ENCODE data around the gene PALM.

Gene PALM

GRCh38 chr19:788686-788982 is 79.9 kb downstream of the PALM start:
- no peak for DNase-seq

GRCh38 chr19:788983-789700 is 80.4 kb downstream of the PALM start:
- no peak for DNase-seq

- no peak for DNase-seq
Measured at GRCh38 chr19:789701-790060, 80.9 kb downstream of the PALM start.

GRCh38 chr19:791007-791566 is 82.4 kb downstream of the PALM start:
- no peak for DNase-seq

GRCh38 chr19:791567-792305 is 83.0 kb downstream of the PALM start:
- no peak for DNase-seq

GRCh38 chr19:792306-792885 is 83.7 kb downstream of the PALM start:
- DNase-seq: no peak

GRCh38 chr19:793806-794205 is 85.1 kb downstream of the PALM start:
- DNase-seq: no peak

- no peak for DNase-seq
Measured at GRCh38 chr19:795073-795611, 86.4 kb downstream of the PALM start.

- DNase-seq: no peak
Measured at GRCh38 chr19:795691-796581, 87.2 kb downstream of the PALM start.

GRCh38 chr19:796692-797527 is 88.2 kb downstream of the PALM start, which contains the start of gene PTBP1:
Gene PTBP1 (plus strand): TSS chr19:797452. CDS start chr19:797498, 46 bp downstream.
- peak; percentile 99 to 100 for DNase-seq

Data from NCI-H446 (cell line).